K562 (cell line): ENCODE measurements around the gene MIDN. TPM values are rescaled to one million over a fixed set of nuclear protein-coding genes. Genes with fewer than 3 reads are reported as not detected.
A peak's percentile ranks its signal among the peaks of the same experiment; 100 is the strongest.

ENCODE experiments used
- BDP1 ChIP-seq: IDR thresholded peaks from 3 replicates; pipeline ENCODE4 v1.6.1; 2011; ENCODE audit not compliant: insufficient read length, insufficient read depth
- CSDE1 ChIP-seq, 2 experiments: fragments of 450-650 bp; IDR thresholded peaks; 2 replicates each; pipeline ENCODE4 v1.6.1; 2016; ENCODE audit warnings: mild to moderate bottlenecking in 1 of 2
- DACH1 ChIP-seq: fragments of 450-650 bp; IDR thresholded peaks from 2 replicates; pipeline ENCODE4 v1.6.1; 2018; ENCODE audit not compliant: partially characterized antibody
- EHMT2 ChIP-seq: fragments of 450-650 bp; IDR thresholded peaks from 2 replicates; pipeline ENCODE4 v1.6.1; 2018; ENCODE audit warnings: antibody characterized with exemption
- EP300 ChIP-seq: IDR thresholded peaks from 2 replicates; pipeline ENCODE4 v1.6.1; 2012; ENCODE audit warnings: low read length, improper control_type of control experiment
- ERF ChIP-seq: fragments of 450-650 bp; formaldehyde crosslinking; IDR thresholded peaks from 2 replicates; pipeline ENCODE4 v1.4.0; 2020; ENCODE audit warnings: mild to moderate bottlenecking, mixed read lengths
- ETV1 ChIP-seq: fragments of 450-650 bp; conservative IDR thresholded peaks from 2 replicates; pipeline ENCODE4 v1.6.1; 2016; ENCODE audit warnings: missing genetic modification characterization, control low read depth, low read depth, missing compliant biosample characterization
- MEIS2 ChIP-seq: fragments of 450-650 bp; IDR thresholded peaks from 2 replicates; pipeline ENCODE4 v1.6.1; 2014; ENCODE audit warnings: mild to moderate bottlenecking; ENCODE audit not compliant: partially characterized antibody
- NELFE ChIP-seq: IDR thresholded peaks from 2 replicates; pipeline ENCODE4 v1.6.1; 2011; ENCODE audit warnings: mild to moderate bottlenecking; ENCODE audit not compliant: insufficient read depth, insufficient read length
- SIN3A ChIP-seq, 2 experiments: fragments of 150-350 bp in 1 of 2; IDR thresholded peaks; 2 replicates each; pipeline ENCODE4 v1.6.1; 2011 to 2016; ENCODE audit warnings: borderline replicate concordance in 2 of 2, low read depth in 2 of 2, low read length in 2 of 2, mild to moderate bottlenecking in 2 of 2, moderate library complexity in 2 of 2; ENCODE audit not compliant: control insufficient read depth in 1 of 2
- SMARCA5 ChIP-seq: fragments of 450-650 bp; IDR thresholded peaks from 2 replicates; pipeline ENCODE4 v1.6.1; 2016
- TEAD1 ChIP-seq, 2 experiments: fragments of 450-650 bp in 1 of 2; sonication (generic) in 1 of 2; formaldehyde crosslinking; IDR thresholded peaks; 2 replicates each; pipeline versions ENCODE4 v1.4.0 to v1.8.0; 2020 to 2022; ENCODE audit warnings: mild to moderate bottlenecking in 2 of 2, missing genetic modification reagents in 1 of 2
- TEAD2 ChIP-seq: fragments of 450-650 bp; IDR thresholded peaks from 2 replicates; pipeline ENCODE4 v1.6.1; 2016; ENCODE audit warnings: missing genetic modification characterization, control low read depth, missing compliant biosample characterization
- ZFP36 ChIP-seq: fragments of 150-350 bp; IDR thresholded peaks from 2 replicates; pipeline ENCODE4 v1.6.1; 2018; ENCODE audit warnings: low read length, low read depth; ENCODE audit not compliant: partially characterized antibody
- ZNF133 ChIP-seq: fragments of 250-450 bp; sonication (Bioruptor Pico); IDR thresholded peaks from 2 replicates; pipeline ENCODE4 v1.4.0; 2020; ENCODE audit warnings: mild to moderate bottlenecking
- ZNF644 ChIP-seq: fragments of 200-800 bp; sonication (Bioruptor generic); IDR thresholded peaks from 2 replicates; pipeline ENCODE4 v1.6.1; 2016; ENCODE audit warnings: low read depth, missing genetic modification characterization, missing compliant biosample characterization
- ZNF830 ChIP-seq: fragments of 250-450 bp; sonication (Bioruptor Pico); IDR thresholded peaks from 2 replicates; pipeline ENCODE4 v1.5.0; 2021; ENCODE audit warnings: mild to moderate bottlenecking
- polyA plus RNA-seq, 8 experiments: library from polyadenylated mRNA; depleted of rRNA in 4 of 8; stranded (reverse) in 5 of 8; unstranded in 3 of 8; fragments of >200 nt; fragmentation: Nextera tagmentation in 2 of 8; fragmentation: Illumina TruSeq in 1 of 8; extraction: Ambion mirVana in 2 of 8; extraction: Trizol in 1 of 8; gene quantifications; 2 replicates each; pipeline versions ENCODE4 v1.2.1 to v1.2.3, GENCODE V29; 2011 to 2014; ENCODE audit warnings: inconsistent platforms in 1 of 8, missing spikeins in 1 of 8
- total RNA-seq, 7 experiments: library from RNA; depleted of rRNA in 6 of 7; stranded (reverse); fragments of >200 nt in 6 of 7; fragmentation: Illumina TruSeq in 2 of 7; extraction: Trizol in 2 of 7; gene quantifications; 2 replicates each; pipeline versions ENCODE4 v1.2.1 to v1.2.3, GENCODE V29; 2011 to 2021; ENCODE audit warnings: low replicate concordance in 1 of 7
- TF ChIP-seq, protein P1 (sequence below): IDR thresholded peaks from 2 replicates; pipeline ENCODE4 v1.6.1; 2012; ENCODE audit warnings: low read depth, low read length, improper control_type of control experiment, borderline replicate concordance
- TF ChIP-seq, protein P2 (sequence below): IDR thresholded peaks from 3 replicates; pipeline ENCODE4 v1.6.1; 2011; ENCODE audit warnings: borderline replicate concordance, mild to moderate bottlenecking, moderate library complexity; ENCODE audit not compliant: insufficient read length; ENCODE audit errors: extremely low read depth
- TF ChIP-seq, protein P3 (sequence below): IDR thresholded peaks from 2 replicates; pipeline ENCODE4 v1.6.1; 2011; ENCODE audit warnings: borderline replicate concordance, low read depth, mild to moderate bottlenecking, moderate library complexity, low read length; ENCODE audit not compliant: insufficient read depth, poor library complexity, severe bottlenecking

The MIDN gene
- total and polyA plus RNA-seq, 9 of the 15 experiments (the other 6 are each of a cell fraction or from before 2014, with no cell fraction given): 0.17 to 120 (median 10.1) TPM

DNA sequence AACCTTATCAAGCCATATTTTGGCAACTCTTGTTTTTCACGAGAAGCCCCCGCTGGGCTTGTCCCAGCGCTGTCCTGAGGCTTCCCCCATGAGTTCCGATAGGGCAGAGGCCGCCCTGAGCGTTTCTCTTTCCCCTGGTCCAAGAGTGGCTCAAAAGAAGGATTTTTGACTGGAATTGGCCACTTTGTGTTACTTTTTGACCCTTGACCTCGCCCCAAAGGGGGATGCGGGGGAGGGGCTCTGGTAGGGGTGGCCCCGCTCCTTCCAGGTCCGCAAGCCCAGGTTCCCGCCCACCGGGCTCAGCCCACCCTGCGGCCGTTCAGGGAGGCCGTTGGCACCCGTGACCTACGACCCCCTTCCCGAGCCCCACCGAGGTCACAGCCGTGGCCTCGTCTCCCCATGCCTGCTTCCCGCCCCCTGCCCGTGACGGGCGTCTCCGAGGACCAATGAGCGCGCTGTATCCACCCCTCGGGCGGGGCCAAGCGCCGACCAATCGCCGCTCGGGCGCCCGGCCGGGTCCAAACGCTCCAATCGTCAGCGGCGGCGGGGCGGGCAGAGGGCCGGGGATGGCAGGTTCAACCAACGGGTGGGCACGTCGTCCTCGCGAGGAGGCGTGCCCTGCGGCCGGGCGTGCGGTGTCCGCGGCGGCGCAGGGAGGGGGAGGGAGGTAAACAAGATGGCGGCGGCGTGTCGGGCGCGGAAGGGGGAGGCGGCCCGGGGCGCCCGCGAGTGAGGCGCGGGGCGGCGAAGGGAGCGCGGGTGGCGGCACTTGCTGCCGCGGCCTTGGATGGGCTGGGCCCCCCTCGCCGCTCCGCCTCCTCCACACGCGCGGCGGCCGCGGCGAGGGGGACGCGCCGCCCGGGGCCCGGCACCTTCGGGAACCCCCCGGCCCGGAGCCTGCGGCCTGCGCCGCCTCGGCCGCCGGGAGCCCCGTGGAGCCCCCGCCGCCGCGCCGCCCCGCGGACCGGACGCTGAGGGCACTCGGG is 43.0 kb upstream of the MIDN start, which contains the start of gene STK11 (continued):
- TF ChIP-seq ZFP36: no peak
- TF ChIP-seq, protein P1, sequence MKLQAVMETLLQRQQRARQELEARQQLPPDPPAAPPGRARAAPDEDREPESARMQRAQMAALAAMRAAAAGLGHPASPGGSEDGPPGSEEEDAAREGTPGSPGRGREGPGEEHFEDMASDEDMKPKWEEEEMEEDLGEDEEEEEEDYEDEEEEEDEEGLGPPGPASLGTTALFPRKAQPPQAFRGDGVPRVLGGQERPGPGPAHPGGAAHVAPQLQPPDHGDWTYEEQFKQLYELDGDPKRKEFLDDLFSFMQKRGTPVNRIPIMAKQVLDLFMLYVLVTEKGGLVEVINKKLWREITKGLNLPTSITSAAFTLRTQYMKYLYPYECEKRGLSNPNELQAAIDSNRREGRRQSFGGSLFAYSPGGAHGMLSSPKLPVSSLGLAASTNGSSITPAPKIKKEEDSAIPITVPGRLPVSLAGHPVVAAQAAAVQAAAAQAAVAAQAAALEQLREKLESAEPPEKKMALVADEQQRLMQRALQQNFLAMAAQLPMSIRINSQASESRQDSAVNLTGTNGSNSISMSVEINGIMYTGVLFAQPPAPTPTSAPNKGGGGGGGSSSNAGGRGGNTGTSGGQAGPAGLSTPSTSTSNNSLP: no peak
- TF ChIP-seq EHMT2: no peak
- TF ChIP-seq ZNF133 (CRISPR knock-in tag): no peak
- TF ChIP-seq, protein P2, sequence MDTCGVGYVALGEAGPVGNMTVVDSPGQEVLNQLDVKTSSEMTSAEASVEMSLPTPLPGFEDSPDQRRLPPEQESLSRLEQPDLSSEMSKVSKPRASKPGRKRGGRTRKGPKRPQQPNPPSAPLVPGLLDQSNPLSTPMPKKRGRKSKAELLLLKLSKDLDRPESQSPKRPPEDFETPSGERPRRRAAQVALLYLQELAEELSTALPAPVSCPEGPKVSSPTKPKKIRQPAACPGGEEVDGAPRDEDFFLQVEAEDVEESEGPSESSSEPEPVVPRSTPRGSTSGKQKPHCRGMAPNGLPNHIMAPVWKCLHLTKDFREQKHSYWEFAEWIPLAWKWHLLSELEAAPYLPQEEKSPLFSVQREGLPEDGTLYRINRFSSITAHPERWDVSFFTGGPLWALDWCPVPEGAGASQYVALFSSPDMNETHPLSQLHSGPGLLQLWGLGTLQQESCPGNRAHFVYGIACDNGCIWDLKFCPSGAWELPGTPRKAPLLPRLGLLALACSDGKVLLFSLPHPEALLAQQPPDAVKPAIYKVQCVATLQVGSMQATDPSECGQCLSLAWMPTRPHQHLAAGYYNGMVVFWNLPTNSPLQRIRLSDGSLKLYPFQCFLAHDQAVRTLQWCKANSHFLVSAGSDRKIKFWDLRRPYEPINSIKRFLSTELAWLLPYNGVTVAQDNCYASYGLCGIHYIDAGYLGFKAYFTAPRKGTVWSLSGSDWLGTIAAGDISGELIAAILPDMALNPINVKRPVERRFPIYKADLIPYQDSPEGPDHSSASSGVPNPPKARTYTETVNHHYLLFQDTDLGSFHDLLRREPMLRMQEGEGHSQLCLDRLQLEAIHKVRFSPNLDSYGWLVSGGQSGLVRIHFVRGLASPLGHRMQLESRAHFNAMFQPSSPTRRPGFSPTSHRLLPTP: no peak
- TF ChIP-seq MEIS2: no peak
- TF ChIP-seq ERF (CRISPR knock-in tag): no peak
- no peak; the same call in 1 of the 2 replicates for TF ChIP-seq TEAD2 (tag)
- peak in 1 of 2 experiments; percentile 68; a peak in 1 of 4 replicates for TF ChIP-seq SIN3A (IDR thresholded peaks at IDR 0.05; ENCODE audit: borderline replicate concordance in 2 of 2, control insufficient read depth in 1 of 2, low read depth in 2 of 2, low read length in 2 of 2)
- TF ChIP-seq BDP1: no peak
- TF ChIP-seq DACH1: no peak
- TF ChIP-seq ZNF644: no peak
- TF ChIP-seq SMARCA5: no peak
- TF ChIP-seq TEAD1 (CRISPR knock-in tag; IDR thresholded peaks at IDR 0.05): peak in 1 of 2 experiments; percentile 68; a peak in 1 of 4 replicates
- no peak for TF ChIP-seq NELFE
- TF ChIP-seq, protein P3, sequence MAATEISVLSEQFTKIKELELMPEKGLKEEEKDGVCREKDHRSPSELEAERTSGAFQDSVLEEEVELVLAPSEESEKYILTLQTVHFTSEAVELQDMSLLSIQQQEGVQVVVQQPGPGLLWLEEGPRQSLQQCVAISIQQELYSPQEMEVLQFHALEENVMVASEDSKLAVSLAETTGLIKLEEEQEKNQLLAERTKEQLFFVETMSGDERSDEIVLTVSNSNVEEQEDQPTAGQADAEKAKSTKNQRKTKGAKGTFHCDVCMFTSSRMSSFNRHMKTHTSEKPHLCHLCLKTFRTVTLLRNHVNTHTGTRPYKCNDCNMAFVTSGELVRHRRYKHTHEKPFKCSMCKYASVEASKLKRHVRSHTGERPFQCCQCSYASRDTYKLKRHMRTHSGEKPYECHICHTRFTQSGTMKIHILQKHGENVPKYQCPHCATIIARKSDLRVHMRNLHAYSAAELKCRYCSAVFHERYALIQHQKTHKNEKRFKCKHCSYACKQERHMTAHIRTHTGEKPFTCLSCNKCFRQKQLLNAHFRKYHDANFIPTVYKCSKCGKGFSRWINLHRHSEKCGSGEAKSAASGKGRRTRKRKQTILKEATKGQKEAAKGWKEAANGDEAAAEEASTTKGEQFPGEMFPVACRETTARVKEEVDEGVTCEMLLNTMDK: no peak
- no peak for TF ChIP-seq CSDE1 (IDR thresholded peaks at IDR 0.05)
- no peak for TF ChIP-seq EP300
- 0 out of 2 replicates have a peak, but pooled peaks have one; percentile 6 for TF ChIP-seq ETV1 (tag)
- TF ChIP-seq ZNF830 (CRISPR knock-in tag): no peak
